Testis (tissue), 2 donors: ENCODE measurements around the gene EFEMP2.

Experiments
- CTCF ChIP-seq, 3 experiments: fragments of 450-650 bp in 2 of 3; fragments of 200-600 bp in 1 of 3; sonication (generic) in 1 of 3; IDR thresholded peaks; one replicate each; pipeline ENCODE4 v1.5.1; 2016 to 2019; ENCODE audit warnings: antibody characterized with exemption in 3 of 3, mild to moderate bottlenecking in 2 of 3, moderate library complexity in 1 of 3
- POLR2A ChIP-seq: fragments of 450-650 bp; IDR thresholded peaks from one replicate; pipeline ENCODE4 v1.6.1; 2017; ENCODE audit warnings: antibody characterized with exemption, mild to moderate bottlenecking, moderate library complexity

GRCh38 chr11:65866509-65867283, 5.9 kb downstream of the EFEMP2 start:
- TF ChIP-seq POLR2A (no peak), CTCF (IDR thresholded peaks at IDR 0.05) (no peak)
